ENCODE data around the gene TMEM181. TPM values are rescaled to one million over a fixed set of nuclear protein-coding genes. Genes with fewer than 3 reads are reported as not detected.

Gene TMEM181
- total RNA-seq, 4 donors from 2014 or later, result 10.5 to 22.1 (median 16.8) TPM

DNA sequence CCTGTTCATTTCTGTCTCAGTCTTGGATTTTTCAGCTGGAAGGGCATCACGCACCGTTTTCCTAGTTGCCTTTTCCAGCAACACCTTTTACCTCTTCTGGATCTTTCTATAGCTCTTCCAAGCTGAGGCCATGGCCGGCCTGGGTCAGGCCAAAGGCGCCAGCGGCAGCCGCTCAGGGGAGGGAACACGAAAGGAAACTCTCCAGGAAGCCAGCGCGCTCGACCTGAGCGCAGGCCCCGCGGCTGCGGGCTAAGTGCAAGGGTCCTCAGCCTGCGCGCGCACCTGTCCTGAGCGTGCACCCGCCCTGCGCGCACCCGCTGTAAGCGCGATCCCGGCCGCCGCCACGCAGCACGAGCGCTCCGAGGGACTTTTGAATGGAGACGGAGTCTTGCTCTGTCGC, 43.8 kb upstream of the TMEM181 start:
- Histone ChIP-seq H3K4me1 (peaks cover 6 to 20% (median 8%) of the 10 kb centered on the region in 3 donors), H3K27ac (no peak overlapping the region), H3K4me3 (no peak overlapping the region), H3K36me3 (no peaks in the 10 kb centered on the region), H3K9me3 (no peaks in the 10 kb centered on the region), H3K27me3 (peaks cover 0 to 50% (median 4%) of the 10 kb centered on the region in 4 donors)
- no peak for DNase-seq
- intact Hi-C loops (cut with DNase I), result no loop called here
- WGBS, 2 donors, result 42 to 50% methylated on average over 2 to 3 of the region's 33 CpGs
- TF ChIP-seq, protein P1, sequence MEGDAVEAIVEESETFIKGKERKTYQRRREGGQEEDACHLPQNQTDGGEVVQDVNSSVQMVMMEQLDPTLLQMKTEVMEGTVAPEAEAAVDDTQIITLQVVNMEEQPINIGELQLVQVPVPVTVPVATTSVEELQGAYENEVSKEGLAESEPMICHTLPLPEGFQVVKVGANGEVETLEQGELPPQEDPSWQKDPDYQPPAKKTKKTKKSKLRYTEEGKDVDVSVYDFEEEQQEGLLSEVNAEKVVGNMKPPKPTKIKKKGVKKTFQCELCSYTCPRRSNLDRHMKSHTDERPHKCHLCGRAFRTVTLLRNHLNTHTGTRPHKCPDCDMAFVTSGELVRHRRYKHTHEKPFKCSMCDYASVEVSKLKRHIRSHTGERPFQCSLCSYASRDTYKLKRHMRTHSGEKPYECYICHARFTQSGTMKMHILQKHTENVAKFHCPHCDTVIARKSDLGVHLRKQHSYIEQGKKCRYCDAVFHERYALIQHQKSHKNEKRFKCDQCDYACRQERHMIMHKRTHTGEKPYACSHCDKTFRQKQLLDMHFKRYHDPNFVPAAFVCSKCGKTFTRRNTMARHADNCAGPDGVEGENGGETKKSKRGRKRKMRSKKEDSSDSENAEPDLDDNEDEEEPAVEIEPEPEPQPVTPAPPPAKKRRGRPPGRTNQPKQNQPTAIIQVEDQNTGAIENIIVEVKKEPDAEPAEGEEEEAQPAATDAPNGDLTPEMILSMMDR (IDR thresholded peaks at IDR 0.05), result no peak
- no peak for TF ChIP-seq POLR2A (IDR thresholded peaks at IDR 0.05)

- intact Hi-C loops (cut with DNase I), result no loop called here
- peaks cover 0 to 59% (median 4%) of the 10 kb centered on the region in 4 donors for H3K27me3 ChIP-seq
- H3K27ac ChIP-seq, result no peak overlapping the region
- WGBS, 2 donors, result 92 to 100% methylated on average over 1 to 5 of the region's 8 CpGs
- H3K4me1 ChIP-seq, result peaks cover 6 to 20% (median 8%) of the 10 kb centered on the region in 3 donors
- H3K4me3 ChIP-seq, result no peak overlapping the region
- no peaks in the 10 kb centered on the region for H3K36me3 ChIP-seq
- H3K9me3 ChIP-seq, result no peaks in the 10 kb centered on the region
- no peak for TF ChIP-seq POLR2A (IDR thresholded peaks at IDR 0.05)
- TF ChIP-seq, protein P1 (IDR thresholded peaks at IDR 0.05), result no peak
- DNase-seq, result no peak
Measured at GRCh38 chr6:158517038-158517437, 42.9 kb upstream of the TMEM181 start.

DNA sequence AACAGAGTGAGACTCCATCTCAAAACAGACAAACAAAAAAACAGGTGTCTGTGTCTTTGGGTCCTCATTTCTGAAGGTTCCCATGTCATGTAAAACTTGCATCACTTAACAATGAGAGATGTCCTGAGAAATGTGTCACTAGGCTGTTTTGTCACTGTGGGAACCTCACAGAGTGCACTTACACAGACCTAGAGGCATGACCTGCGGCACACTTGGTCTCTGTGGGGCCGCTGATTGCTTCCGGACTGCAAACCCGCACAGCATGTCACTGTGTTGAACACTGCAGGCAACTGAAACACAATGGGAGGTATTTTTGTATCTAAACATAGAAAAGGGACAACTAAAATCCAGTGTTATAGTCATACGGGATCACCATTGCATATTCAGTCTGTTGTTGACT, 42.3 kb upstream of the TMEM181 start:
- no peaks in the 10 kb centered on the region for H3K36me3 ChIP-seq
- intact Hi-C loops (cut with DNase I), result no loop called here

DNA sequence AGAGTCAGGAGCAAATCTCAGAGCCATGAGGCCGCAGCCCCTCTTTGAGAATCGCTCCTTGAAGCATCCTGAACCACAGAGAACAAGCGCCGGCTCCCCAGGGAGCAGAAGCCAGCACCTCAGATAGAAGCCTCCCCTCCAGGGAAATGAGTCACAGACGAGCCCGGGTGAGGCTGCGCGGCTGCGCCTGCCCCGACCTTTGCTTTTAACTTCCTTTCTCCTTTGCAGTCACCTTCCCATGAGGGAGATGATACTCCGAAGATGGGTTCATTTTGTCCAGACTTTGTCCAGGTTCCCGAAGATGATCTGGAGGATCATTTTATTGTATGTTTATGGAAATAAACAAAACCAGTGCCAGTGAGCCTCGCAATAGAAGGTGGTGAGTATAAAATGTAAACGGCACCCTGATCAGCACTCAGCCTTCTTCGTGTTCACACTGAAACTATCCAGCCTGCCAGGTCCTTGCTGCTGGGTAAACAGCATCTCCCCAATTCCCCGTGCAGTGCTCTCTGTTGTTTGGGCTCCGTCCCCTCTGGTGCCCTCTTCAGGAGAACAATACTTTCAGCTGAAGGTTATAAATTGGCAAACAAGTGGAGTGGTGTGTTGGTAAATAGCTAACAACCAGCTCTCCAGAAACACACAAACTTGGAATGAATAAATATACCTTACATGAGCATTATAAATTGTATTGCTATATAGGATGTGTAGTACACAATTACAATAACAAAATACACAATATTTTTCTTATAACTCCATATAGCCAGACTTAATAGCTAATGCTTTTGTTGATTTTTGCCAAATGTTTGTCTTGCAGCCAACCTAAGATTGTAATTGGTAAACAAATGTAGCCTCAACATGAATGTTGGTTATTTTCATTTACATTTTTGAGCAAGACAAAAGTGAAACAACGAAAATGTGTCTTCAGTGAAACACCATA, 41.4 kb upstream of the TMEM181 start:
- Histone ChIP-seq H3K27ac (no peak overlapping the region), H3K9me3 (no peaks in the 10 kb centered on the region), H3K4me3 (peak overlapping the region in 3 of 4 donors; percentile 15 to 54 (median 18)), H3K27me3 (peaks cover 0 to 68% (median 4%) of the 10 kb centered on the region in 4 donors), H3K36me3 (no peaks in the 10 kb centered on the region), H3K4me1 (peaks cover 6 to 20% (median 8%) of the 10 kb centered on the region in 3 donors)
- intact Hi-C loops (cut with DNase I), result no loop called here
- 3 to 4% methylated on average over 17 to 18 of the region's 18 CpGs for WGBS, 2 donors
- no peak for DNase-seq
- no peak for TF ChIP-seq POLR2A (IDR thresholded peaks at IDR 0.05)
- TF ChIP-seq, protein P1 (IDR thresholded peaks at IDR 0.05), result peak in 5 of 6 experiments; percentile 19 to 55 (median 34)

More for the DNA sequence above, 42.3 kb upstream of the TMEM181 start:
- H3K9me3 ChIP-seq, result no peaks in the 10 kb centered on the region
- H3K4me1 ChIP-seq, result peaks cover 6 to 20% (median 8%) of the 10 kb centered on the region in 3 donors
- H3K4me3 ChIP-seq, result no peak overlapping the region
- TF ChIP-seq POLR2A (IDR thresholded peaks at IDR 0.05), result no peak
- TF ChIP-seq, protein P1 (IDR thresholded peaks at IDR 0.05), result no peak
- no peak overlapping the region for H3K27ac ChIP-seq
- peaks cover 0 to 61% (median 4%) of the 10 kb centered on the region in 4 donors for H3K27me3 ChIP-seq
- 70 to 73% methylated on average over 5 of the region's 5 CpGs for WGBS, 2 donors
- no peak for DNase-seq

DNA sequence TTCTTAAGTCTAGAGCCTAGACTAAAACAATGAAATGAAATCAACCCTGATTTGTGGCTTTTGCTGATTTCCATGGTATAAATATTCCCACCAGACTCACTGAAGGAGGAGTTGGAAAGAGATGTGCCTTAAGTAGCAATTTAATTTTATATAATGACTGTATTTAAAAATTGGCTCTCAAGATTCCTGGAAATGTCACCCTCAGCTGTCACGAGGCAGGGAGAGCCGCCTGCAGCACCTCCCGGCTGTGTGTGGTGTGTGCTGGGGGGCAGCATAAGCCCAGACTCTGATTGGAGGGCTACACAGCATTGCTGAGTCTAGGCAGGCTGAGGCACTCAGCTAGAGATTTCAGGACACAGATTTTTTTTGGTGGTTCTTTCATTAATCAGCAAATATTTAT, 40.6 kb upstream of the TMEM181 start:
- TF ChIP-seq POLR2A (IDR thresholded peaks at IDR 0.05), result no peak
- TF ChIP-seq, protein P1 (IDR thresholded peaks at IDR 0.05), result no peak
- intact Hi-C loops (cut with DNase I), result no loop called here
- 44 to 68% methylated on average over 3 of the region's 3 CpGs for WGBS, 2 donors
- Histone ChIP-seq H3K27ac (no peak overlapping the region), H3K27me3 (peaks cover 0 to 76% (median 4%) of the 10 kb centered on the region in 4 donors), H3K4me1 (peaks cover 6 to 20% (median 8%) of the 10 kb centered on the region in 3 donors), H3K36me3 (no peaks in the 10 kb centered on the region), H3K4me3 (no peak overlapping the region), H3K9me3 (no peaks in the 10 kb centered on the region)
- DNase-seq, result no peak

Measured in esophagus squamous epithelium (tissue), 5 donors.